Measurements from ENCODE around the gene TTPAL.

Gene TTPAL

GRCh38 chr20:44495802-44496481 is 20.3 kb downstream of the TTPAL start:
- in situ Hi-C loops (cut with HindIII; ENCODE audit: low sequenced_read_pairs): no loop called here

- in situ Hi-C loops (cut with HindIII; ENCODE audit: low sequenced_read_pairs): no loop called here
Observed at GRCh38 chr20:44496976-44497375, 21.3 kb downstream of the TTPAL start.

- in situ Hi-C loops (cut with HindIII; ENCODE audit: low sequenced_read_pairs): no loop called here
Observed at GRCh38 chr20:44497761-44498160, 22.1 kb downstream of the TTPAL start.

GRCh38 chr20:44500221-44500620 is 24.5 kb downstream of the TTPAL start:
- in situ Hi-C loops (cut with HindIII; ENCODE audit: low sequenced_read_pairs): no loop called here

- in situ Hi-C loops (cut with HindIII; ENCODE audit: low sequenced_read_pairs): no loop called here
Observed at GRCh38 chr20:44501448-44501847, 25.8 kb downstream of the TTPAL start.

GRCh38 chr20:44502968-44503367 is 27.3 kb downstream of the TTPAL start:
- in situ Hi-C loops (cut with HindIII; ENCODE audit: low sequenced_read_pairs): no loop called here

- in situ Hi-C loops (cut with HindIII; ENCODE audit: low sequenced_read_pairs): no loop called here
Observed at GRCh38 chr20:44504402-44505307, 29.0 kb downstream of the TTPAL start.

GRCh38 chr20:44509762-44510161 is 34.1 kb downstream of the TTPAL start:
- in situ Hi-C loops (cut with HindIII; ENCODE audit: low sequenced_read_pairs): no loop called here

- in situ Hi-C loops (cut with HindIII; ENCODE audit: low sequenced_read_pairs): no loop called here
Observed at GRCh38 chr20:44513871-44514270, 38.2 kb downstream of the TTPAL start.

- in situ Hi-C loops (cut with HindIII; ENCODE audit: low sequenced_read_pairs): loop anchor here (5.0 kb wide), 1 partner anchor 36 kb away; no protein-coding TSS in a partner anchor
Observed at GRCh38 chr20:44516491-44516890, 40.8 kb downstream of the TTPAL start.

GRCh38 chr20:44517454-44517853 is 41.8 kb downstream of the TTPAL start:
- in situ Hi-C loops (cut with HindIII; ENCODE audit: low sequenced_read_pairs): loop anchor here (5.0 kb wide), 1 partner anchor 35 kb away; no protein-coding TSS in a partner anchor

GRCh38 chr20:44518248-44518647 is 42.6 kb downstream of the TTPAL start:
- in situ Hi-C loops (cut with HindIII; ENCODE audit: low sequenced_read_pairs): loop anchor here (5.0 kb wide), 1 partner anchor 34 kb away; no protein-coding TSS in a partner anchor

GRCh38 chr20:44520881-44521280 is 45.2 kb downstream of the TTPAL start:
- in situ Hi-C loops (cut with HindIII; ENCODE audit: low sequenced_read_pairs): no loop called here

- in situ Hi-C loops (cut with HindIII; ENCODE audit: low sequenced_read_pairs): no loop called here
Observed at GRCh38 chr20:44521484-44522481, 46.1 kb downstream of the TTPAL start, which contains the start of gene SERINC3. SERINC3 (minus strand) TSS chr20:44522070; CDS start chr20:44521951, 119 bp downstream.

- in situ Hi-C loops (cut with HindIII; ENCODE audit: low sequenced_read_pairs): no loop called here
Observed at GRCh38 chr20:44522841-44523240, 47.2 kb downstream of the TTPAL start.

- in situ Hi-C loops (cut with HindIII; ENCODE audit: low sequenced_read_pairs): no loop called here
Observed at GRCh38 chr20:44523746-44524145, 48.1 kb downstream of the TTPAL start.

GRCh38 chr20:44526129-44526528 is 50.5 kb downstream of the TTPAL start:
- in situ Hi-C loops (cut with HindIII; ENCODE audit: low sequenced_read_pairs): loop anchor here (25.0 kb wide), 1 partner anchor 139 kb away; no protein-coding TSS in a partner anchor

GRCh38 chr20:44527716-44528199 is 52.1 kb downstream of the TTPAL start:
- in situ Hi-C loops (cut with HindIII; ENCODE audit: low sequenced_read_pairs): loop anchor here (25.0 kb wide), 1 partner anchor 140 kb away; no protein-coding TSS in a partner anchor

GRCh38 chr20:44528309-44528708 is 52.6 kb downstream of the TTPAL start:
- in situ Hi-C loops (cut with HindIII; ENCODE audit: low sequenced_read_pairs): loop anchor here (25.0 kb wide), 1 partner anchor 141 kb away; no protein-coding TSS in a partner anchor

Data from endothelial cell of hepatic sinusoid (primary cell).